Breast epithelium (tissue), 4 donors: ENCODE measurements around the gene AKR1A1. TPM values are rescaled to one million over a fixed set of nuclear protein-coding genes. Genes with fewer than 3 reads are reported as not detected.

ENCODE experiments used
- DNase-seq, 2 donors: peaks; one replicate each; pipeline ENCODE4 v3.0.0-alpha.2; 2019; ENCODE audit warnings: low spot score in 2 of 2
- H3K27ac ChIP-seq, 2 donors: fragments of 200-600 bp; sonication (generic) in 1 of 2; one replicate each; pipeline ENCODE4 v1.5.1; 2016 to 2019; ENCODE audit warnings: mild to moderate bottlenecking in 1 of 2
- H3K27me3 ChIP-seq, 2 donors: fragments of 200-600 bp; sonication (generic) in 1 of 2; one replicate each; pipeline versions ENCODE4 v1.5.1 to v1.6.0; 2017 to 2019; ENCODE audit warnings: control low read depth in 1 of 2, mild to moderate bottlenecking in 1 of 2
- H3K36me3 ChIP-seq: fragments of 200-600 bp; one replicate; pipeline ENCODE4 v1.5.1; 2019
- H3K4me1 ChIP-seq, 2 donors: fragments of 200-600 bp; sonication (generic); one replicate each; pipeline ENCODE4 v1.5.1; 2016 to 2019; ENCODE audit warnings: control low read depth in 1 of 2
- H3K4me3 ChIP-seq, 3 donors: fragments of 200-600 bp; sonication (generic); 1 replicate in 2 of 3; 2 replicates in 1 of 3; pipeline ENCODE4 v1.5.1; 2016 to 2019; ENCODE audit warnings: mild to moderate bottlenecking in 3 of 3, moderate library complexity in 2 of 3
- H3K9me3 ChIP-seq, 2 donors: fragments of 200-600 bp; sonication (generic) in 1 of 2; one replicate each; pipeline ENCODE4 v1.5.1; 2016 to 2019; ENCODE audit warnings: control low read depth in 1 of 2
- POLR2A ChIP-seq: fragments of 450-650 bp; IDR thresholded peaks from one replicate; pipeline ENCODE4 v1.6.1; 2016; ENCODE audit warnings: antibody characterized with exemption, mild to moderate bottlenecking, moderate library complexity
- POLR2AphosphoS5 ChIP-seq, 3 donors: sonication (generic); formaldehyde crosslinking; IDR thresholded peaks; one replicate each; pipeline ENCODE4 v1.6.1; 2017; ENCODE audit warnings: antibody characterized with exemption in 3 of 3
- intact Hi-C: fragments of 100-400 bp; cut with DNase I; formaldehyde crosslinking; loops from one replicate; pipeline ENCODE4 v1.15.1; 2023; ENCODE audit warnings: low total_unique reads
- total RNA-seq, 3 donors: library from RNA; depleted of rRNA; stranded (reverse); fragments of >200 nt; gene quantifications; one replicate each; pipeline ENCODE4 v1.1.0, GENCODE V29; 2016
- TF ChIP-seq, protein P1 (sequence below), 3 donors: fragments of 450-650 bp; IDR thresholded peaks; one replicate each; pipeline ENCODE4 v1.5.1; 2016 to 2017; ENCODE audit warnings: antibody characterized with exemption in 3 of 3, mild to moderate bottlenecking in 3 of 3, moderate library complexity in 3 of 3

The AKR1A1 gene
- total RNA-seq, 3 donors from 2014 or later, result 85.5 to 96.0 (median 89.4) TPM

DNA sequence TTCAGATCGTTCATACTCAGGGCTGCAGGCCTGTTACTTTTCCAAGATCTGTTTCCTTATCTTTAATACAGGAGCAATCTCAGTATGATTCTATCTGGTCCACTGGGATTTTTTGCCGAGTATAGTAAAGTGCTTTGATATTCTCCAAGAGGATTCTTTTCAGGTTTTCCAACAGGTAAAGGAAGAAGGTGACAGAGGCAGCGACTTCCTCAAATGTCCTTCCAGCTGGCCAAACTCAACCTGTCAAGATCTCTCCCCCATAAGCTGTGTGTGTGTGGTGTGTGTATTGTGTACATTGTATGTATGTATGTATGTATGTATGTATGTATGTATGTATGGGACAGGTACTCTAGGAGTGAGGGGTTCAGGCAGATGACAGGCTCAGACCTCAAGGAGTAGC, 1.1 kb downstream of the AKR1A1 start:
- peaks cover 0 to 7% of the 10 kb centered on the region in 2 donors for H3K4me1 ChIP-seq
- intact Hi-C loops, result no loop called here
- peak overlapping the region; percentile 61 to 86 (median 73) for H3K4me3 ChIP-seq
- no peak for DNase-seq
- no peaks in the 10 kb centered on the region for H3K9me3 ChIP-seq
- no peaks in the 10 kb centered on the region for H3K36me3 ChIP-seq
- TF ChIP-seq POLR2AphosphoS5 (IDR thresholded peaks at IDR 0.05) (no peak), POLR2A (no peak)
- no peaks in the 10 kb centered on the region for H3K27me3 ChIP-seq
- peak overlapping the region in 1 of 2 donors; percentile 87 for H3K27ac ChIP-seq

DNA sequence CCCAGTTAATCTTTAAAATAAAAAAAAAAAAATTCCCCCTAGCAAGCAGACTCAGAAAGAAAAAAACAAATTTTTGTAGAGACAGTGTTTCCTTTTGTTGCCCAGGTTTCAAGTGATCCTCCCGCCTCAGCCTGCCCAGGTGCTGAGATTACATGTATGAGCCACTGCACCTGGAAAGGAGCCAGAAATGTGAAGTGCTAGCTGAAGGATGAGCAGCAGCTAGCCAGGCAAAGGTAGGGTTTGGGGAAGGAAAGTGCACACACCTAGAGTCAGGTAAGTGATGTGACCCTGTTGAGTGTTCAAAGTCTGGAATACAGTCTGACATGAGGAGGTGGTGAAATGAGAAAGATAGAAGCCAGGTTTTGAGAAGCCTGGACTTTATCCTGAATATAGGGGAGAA, 1.7 kb downstream of the AKR1A1 start:
- H3K9me3 ChIP-seq, result no peaks in the 10 kb centered on the region
- intact Hi-C loops, result no loop called here
- H3K4me3 ChIP-seq, result no peak overlapping the region
- H3K27me3 ChIP-seq, result no peaks in the 10 kb centered on the region
- peaks cover 0 to 7% of the 10 kb centered on the region in 2 donors for H3K4me1 ChIP-seq
- H3K36me3 ChIP-seq, result no peaks in the 10 kb centered on the region
- H3K27ac ChIP-seq, result no peak overlapping the region
- DNase-seq, result peak in 1 of 2 donors; percentile 48
- TF ChIP-seq, protein P1, sequence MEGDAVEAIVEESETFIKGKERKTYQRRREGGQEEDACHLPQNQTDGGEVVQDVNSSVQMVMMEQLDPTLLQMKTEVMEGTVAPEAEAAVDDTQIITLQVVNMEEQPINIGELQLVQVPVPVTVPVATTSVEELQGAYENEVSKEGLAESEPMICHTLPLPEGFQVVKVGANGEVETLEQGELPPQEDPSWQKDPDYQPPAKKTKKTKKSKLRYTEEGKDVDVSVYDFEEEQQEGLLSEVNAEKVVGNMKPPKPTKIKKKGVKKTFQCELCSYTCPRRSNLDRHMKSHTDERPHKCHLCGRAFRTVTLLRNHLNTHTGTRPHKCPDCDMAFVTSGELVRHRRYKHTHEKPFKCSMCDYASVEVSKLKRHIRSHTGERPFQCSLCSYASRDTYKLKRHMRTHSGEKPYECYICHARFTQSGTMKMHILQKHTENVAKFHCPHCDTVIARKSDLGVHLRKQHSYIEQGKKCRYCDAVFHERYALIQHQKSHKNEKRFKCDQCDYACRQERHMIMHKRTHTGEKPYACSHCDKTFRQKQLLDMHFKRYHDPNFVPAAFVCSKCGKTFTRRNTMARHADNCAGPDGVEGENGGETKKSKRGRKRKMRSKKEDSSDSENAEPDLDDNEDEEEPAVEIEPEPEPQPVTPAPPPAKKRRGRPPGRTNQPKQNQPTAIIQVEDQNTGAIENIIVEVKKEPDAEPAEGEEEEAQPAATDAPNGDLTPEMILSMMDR (IDR thresholded peaks at IDR 0.05), result no peak
- TF ChIP-seq POLR2A (no peak), POLR2AphosphoS5 (IDR thresholded peaks at IDR 0.05) (no peak)

DNA sequence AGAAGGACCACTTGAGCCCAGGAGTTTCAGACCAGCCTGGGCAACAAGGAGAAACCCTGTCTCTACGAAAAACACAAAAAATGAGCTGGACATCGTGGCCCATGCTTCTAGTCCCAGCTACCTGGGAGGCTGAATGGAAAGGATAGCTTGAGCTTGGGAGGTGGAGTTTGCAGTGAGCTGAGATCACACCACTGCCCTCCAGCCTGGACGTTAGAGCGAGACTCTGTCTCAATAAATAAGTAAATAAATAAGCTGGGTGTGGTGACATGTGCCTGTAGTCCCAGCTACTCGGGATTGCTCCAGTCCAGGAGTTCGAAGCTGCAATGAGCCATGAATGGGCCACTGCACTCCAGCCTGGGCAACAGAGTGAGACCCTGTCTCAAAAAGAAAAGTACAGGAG, 3.6 kb downstream of the AKR1A1 start:
- Histone ChIP-seq H3K9me3 (no peaks in the 10 kb centered on the region), H3K36me3 (no peaks in the 10 kb centered on the region), H3K27ac (no peak overlapping the region), H3K4me1 (peaks cover 0 to 7% of the 10 kb centered on the region in 2 donors), H3K4me3 (no peak overlapping the region), H3K27me3 (no peaks in the 10 kb centered on the region)
- TF ChIP-seq, protein P1 (IDR thresholded peaks at IDR 0.05), result no peak
- TF ChIP-seq POLR2A, result no peak
- TF ChIP-seq POLR2AphosphoS5 (IDR thresholded peaks at IDR 0.05), result no peak
- DNase-seq, result no peak
- intact Hi-C loops, result no loop called here

DNA sequence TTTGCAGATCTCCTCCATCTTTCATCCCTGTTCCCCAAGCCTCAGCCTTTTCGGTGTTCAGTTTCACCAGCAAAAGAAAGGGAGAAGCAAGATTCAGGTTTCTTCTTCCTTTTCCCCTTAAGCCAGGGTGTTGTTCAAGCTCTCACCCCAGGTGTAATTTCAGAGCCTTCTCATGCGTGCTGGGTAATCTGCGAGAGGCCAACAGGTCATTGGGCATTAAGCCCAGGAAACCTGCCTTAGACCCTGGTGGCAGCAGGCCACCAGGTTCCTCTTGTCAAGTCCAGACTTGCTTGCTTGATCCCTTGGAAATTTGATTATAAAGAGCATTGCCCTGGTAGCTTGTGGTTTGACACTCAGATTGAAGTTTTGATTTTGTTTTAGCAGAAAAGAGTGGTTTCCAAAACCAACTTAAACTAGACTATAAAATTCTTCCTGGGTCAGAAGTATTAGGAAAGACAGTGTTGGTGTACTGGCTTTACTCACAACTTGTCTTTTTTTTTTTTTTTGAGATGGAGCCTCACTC, 6.9 kb downstream of the AKR1A1 start:
- no peaks in the 10 kb centered on the region for H3K36me3 ChIP-seq

DNA sequence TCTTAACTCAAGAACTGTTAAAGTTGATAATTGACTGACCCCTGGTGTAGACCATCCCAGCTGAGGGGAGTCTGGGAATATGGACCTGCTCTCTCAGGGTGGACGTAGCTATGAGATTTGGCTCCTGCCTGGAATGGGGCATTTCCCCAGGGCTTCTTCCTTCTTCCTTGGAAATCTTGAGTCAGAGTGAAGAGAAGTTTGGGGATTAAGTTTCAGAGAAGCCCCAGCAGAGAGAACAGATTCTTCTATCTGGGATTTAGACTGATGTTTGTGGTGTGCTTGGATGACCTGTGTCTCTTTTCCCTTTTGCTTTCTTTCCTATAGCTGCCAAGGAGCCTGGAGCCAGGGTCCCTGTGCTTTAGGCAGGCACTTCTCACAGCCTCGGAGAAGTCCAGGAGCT, 13.2 kb downstream of the AKR1A1 start:
- TF ChIP-seq POLR2AphosphoS5 (IDR thresholded peaks at IDR 0.05) (no peak), POLR2A (no peak)
- TF ChIP-seq, protein P1 (IDR thresholded peaks at IDR 0.05), result no peak
- Histone ChIP-seq H3K36me3 (no peaks in the 10 kb centered on the region), H3K27ac (no peak overlapping the region), H3K4me3 (no peak overlapping the region), H3K4me1 (no peaks in the 10 kb centered on the region), H3K9me3 (no peaks in the 10 kb centered on the region), H3K27me3 (no peaks in the 10 kb centered on the region)
- DNase-seq, result peak in 1 of 2 donors; percentile 1
- intact Hi-C loops, result loop anchor here (10.0 kb wide), 1 partner anchor 59 kb away; the partner anchor contains the start of genes CCDC163 and MMACHC

More for the DNA sequence above, 6.9 kb downstream of the AKR1A1 start:
- no peak for DNase-seq
- Histone ChIP-seq H3K4me1 (no peaks in the 10 kb centered on the region), H3K27ac (peak overlapping the region; percentile 9 to 53), H3K27me3 (no peaks in the 10 kb centered on the region), H3K9me3 (no peaks in the 10 kb centered on the region), H3K4me3 (no peak overlapping the region)
- intact Hi-C loops, result no loop called here
- TF ChIP-seq, protein P1 (IDR thresholded peaks at IDR 0.05), result no peak
- TF ChIP-seq POLR2A (no peak), POLR2AphosphoS5 (IDR thresholded peaks at IDR 0.05) (no peak)
